SJCRH30 (cell line): ENCODE results near the gene NOS2. TPM values are rescaled to one million over a fixed set of nuclear protein-coding genes. Genes with fewer than 3 reads are reported as not detected.
"Not testable (repeated sequence)": the region's sequence is repeated elsewhere in the genome, so short reads cannot be mapped to it uniquely, and the experiment has no call there.

ENCODE experiments used
- DNase-seq, 2 experiments: peaks; one replicate each; pipeline ENCODE4 v3.0.0-alpha.2; 2015 to 2020
- H3K27ac ChIP-seq: fragments of 250-450 bp; sonication (Bioruptor Pico); 2 replicates; pipeline ENCODE4 v1.5.1; 2020; ENCODE audit warnings: mild to moderate bottlenecking, moderate library complexity
- H3K27me3 ChIP-seq: fragments of 250-450 bp; sonication (Bioruptor Pico); 2 replicates; pipeline ENCODE4 v1.5.1; 2020; ENCODE audit warnings: mild to moderate bottlenecking, moderate library complexity
- H3K36me3 ChIP-seq: fragments of 250-450 bp; sonication (Bioruptor Pico); 2 replicates; pipeline ENCODE4 v1.5.1; 2020; ENCODE audit warnings: mild to moderate bottlenecking, moderate library complexity
- H3K4me1 ChIP-seq: fragments of 250-450 bp; sonication (Bioruptor Pico); 2 replicates; pipeline ENCODE4 v1.5.1; 2020; ENCODE audit warnings: mild to moderate bottlenecking, moderate library complexity
- H3K4me3 ChIP-seq: fragments of 250-450 bp; sonication (Bioruptor Pico); 2 replicates; pipeline ENCODE4 v1.5.1; 2020; ENCODE audit warnings: mild to moderate bottlenecking, moderate library complexity
- H3K9me3 ChIP-seq: fragments of 250-450 bp; sonication (Bioruptor Pico); replicated peaks from 2 replicates; pipeline ENCODE4 v1.5.1; 2020; ENCODE audit warnings: mild to moderate bottlenecking, moderate library complexity
- total RNA-seq: library from RNA; depleted of rRNA; stranded (reverse); fragments of >200 nt; shearing (Covaris generic); gene quantifications from 2 replicates; pipeline ENCODE4 v1.2.3, GENCODE V29; 2014

The NOS2 gene
- total RNA-seq, 1 experiment from 2014 or later: not detected

- no peaks in the 10 kb centered on the region for H3K27me3 ChIP-seq
- H3K4me3 ChIP-seq: no peak overlapping the region
- H3K27ac ChIP-seq: no peak overlapping the region
- peak; percentile 43 to 69 for DNase-seq
- no peaks in the 10 kb centered on the region for H3K36me3 ChIP-seq
- H3K9me3 ChIP-seq: no peaks in the 10 kb centered on the region
- H3K4me1 ChIP-seq: no peaks in the 10 kb centered on the region
These were observed 40.1 kb downstream of the NOS2 start for GRCh38 chr17:27760069-27760885.

GRCh38 chr17:27759528-27759927 is 40.8 kb downstream of the NOS2 start:
- no peaks in the 10 kb centered on the region for H3K9me3 ChIP-seq
- H3K4me1 ChIP-seq: no peaks in the 10 kb centered on the region
- DNase-seq: no peak
- no peaks in the 10 kb centered on the region for H3K36me3 ChIP-seq
- no peak overlapping the region for H3K4me3 ChIP-seq
- no peak overlapping the region for H3K27ac ChIP-seq
- H3K27me3 ChIP-seq: no peaks in the 10 kb centered on the region

- no peak overlapping the region for H3K4me3 ChIP-seq
- no peaks in the 10 kb centered on the region for H3K9me3 ChIP-seq
- DNase-seq: peak; percentile 38 to 70
- no peak overlapping the region for H3K27ac ChIP-seq
- no peaks in the 10 kb centered on the region for H3K4me1 ChIP-seq
- H3K36me3 ChIP-seq: no peaks in the 10 kb centered on the region
- H3K27me3 ChIP-seq: no peaks in the 10 kb centered on the region
These were observed 43.6 kb downstream of the NOS2 start for GRCh38 chr17:27756467-27757371.

GRCh38 chr17:27755706-27756466 is 44.4 kb downstream of the NOS2 start:
- no peaks in the 10 kb centered on the region for H3K36me3 ChIP-seq
- H3K9me3 ChIP-seq: no peaks in the 10 kb centered on the region
- no peaks in the 10 kb centered on the region for H3K27me3 ChIP-seq
- no peak for DNase-seq
- no peaks in the 10 kb centered on the region for H3K4me1 ChIP-seq
- H3K4me3 ChIP-seq: no peak overlapping the region
- no peak overlapping the region for H3K27ac ChIP-seq

- H3K36me3 ChIP-seq: no peaks in the 10 kb centered on the region
- no peak overlapping the region for H3K27ac ChIP-seq
- H3K9me3 ChIP-seq: no peaks in the 10 kb centered on the region
- no peaks in the 10 kb centered on the region for H3K4me1 ChIP-seq
- DNase-seq: no peak
- H3K27me3 ChIP-seq: no peaks in the 10 kb centered on the region
- H3K4me3 ChIP-seq: no peak overlapping the region
These were observed 45.8 kb downstream of the NOS2 start for GRCh38 chr17:27754549-27754948.

GRCh38 chr17:27753726-27754125 is 46.6 kb downstream of the NOS2 start:
- not testable (repeated sequence) for H3K27ac ChIP-seq, H3K4me3 ChIP-seq, H3K36me3 ChIP-seq, H3K9me3 ChIP-seq, DNase-seq, H3K27me3 ChIP-seq, H3K4me1 ChIP-seq

GRCh38 chr17:27752831-27753619 is 47.3 kb downstream of the NOS2 start:
- not testable (repeated sequence) for H3K9me3 ChIP-seq, DNase-seq, H3K4me1 ChIP-seq, H3K4me3 ChIP-seq, H3K27ac ChIP-seq, H3K27me3 ChIP-seq, H3K36me3 ChIP-seq

GRCh38 chr17:27751622-27752490 is 48.5 kb downstream of the NOS2 start:
- no peaks in the 10 kb centered on the region for H3K27me3 ChIP-seq
- no peak overlapping the region for H3K27ac ChIP-seq
- no peak for DNase-seq
- no peaks in the 10 kb centered on the region for H3K4me1 ChIP-seq
- no peaks in the 10 kb centered on the region for H3K9me3 ChIP-seq
- H3K36me3 ChIP-seq: no peaks in the 10 kb centered on the region
- H3K4me3 ChIP-seq: no peak overlapping the region

GRCh38 chr17:27751166-27751565 is 49.2 kb downstream of the NOS2 start:
- Histone ChIP-seq H3K4me3 (no peak overlapping the region), H3K36me3 (no peaks in the 10 kb centered on the region), H3K27me3 (no peaks in the 10 kb centered on the region), H3K9me3 (no peaks in the 10 kb centered on the region), H3K27ac (no peak overlapping the region), H3K4me1 (no peaks in the 10 kb centered on the region)
- no peak for DNase-seq

- H3K27me3 ChIP-seq, DNase-seq, H3K27ac ChIP-seq, H3K4me1 ChIP-seq, H3K4me3 ChIP-seq, H3K36me3 ChIP-seq, H3K9me3 ChIP-seq: not testable (repeated sequence)
These were observed 50.7 kb downstream of the NOS2 start for GRCh38 chr17:27749562-27750150.

- Histone ChIP-seq H3K4me3 (no peak overlapping the region), H3K9me3 (no peaks in the 10 kb centered on the region), H3K27me3 (0 out of 2 replicates have a peak, but pooled peaks cover 3% of the 10 kb centered on the region), H3K27ac (no peak overlapping the region), H3K36me3 (no peaks in the 10 kb centered on the region), H3K4me1 (no peaks in the 10 kb centered on the region)
- no peak for DNase-seq
These were observed 51.9 kb downstream of the NOS2 start for GRCh38 chr17:27748360-27748825.

- no peak for DNase-seq
- Histone ChIP-seq H3K27me3 (peaks cover 3% of the 10 kb centered on the region; the same call in 1 of the 2 replicates), H3K27ac (no peak overlapping the region), H3K9me3 (no peaks in the 10 kb centered on the region), H3K4me1 (no peaks in the 10 kb centered on the region), H3K4me3 (no peak overlapping the region), H3K36me3 (no peaks in the 10 kb centered on the region)
These were observed 52.6 kb downstream of the NOS2 start for GRCh38 chr17:27747462-27748359.
